Medulla oblongata (tissue), 1 donor: ENCODE results near the gene GALNT17.
"Not testable (repeated sequence)": the region's sequence is repeated elsewhere in the genome, so short reads cannot be mapped to it uniquely, and the experiment has no call there.

Source experiments
- DNase-seq: peaks from one replicate; pipeline ENCODE4 v3.0.0-alpha.2; 2015; ENCODE audit errors: extremely low spot score

Gene GALNT17

DNA sequence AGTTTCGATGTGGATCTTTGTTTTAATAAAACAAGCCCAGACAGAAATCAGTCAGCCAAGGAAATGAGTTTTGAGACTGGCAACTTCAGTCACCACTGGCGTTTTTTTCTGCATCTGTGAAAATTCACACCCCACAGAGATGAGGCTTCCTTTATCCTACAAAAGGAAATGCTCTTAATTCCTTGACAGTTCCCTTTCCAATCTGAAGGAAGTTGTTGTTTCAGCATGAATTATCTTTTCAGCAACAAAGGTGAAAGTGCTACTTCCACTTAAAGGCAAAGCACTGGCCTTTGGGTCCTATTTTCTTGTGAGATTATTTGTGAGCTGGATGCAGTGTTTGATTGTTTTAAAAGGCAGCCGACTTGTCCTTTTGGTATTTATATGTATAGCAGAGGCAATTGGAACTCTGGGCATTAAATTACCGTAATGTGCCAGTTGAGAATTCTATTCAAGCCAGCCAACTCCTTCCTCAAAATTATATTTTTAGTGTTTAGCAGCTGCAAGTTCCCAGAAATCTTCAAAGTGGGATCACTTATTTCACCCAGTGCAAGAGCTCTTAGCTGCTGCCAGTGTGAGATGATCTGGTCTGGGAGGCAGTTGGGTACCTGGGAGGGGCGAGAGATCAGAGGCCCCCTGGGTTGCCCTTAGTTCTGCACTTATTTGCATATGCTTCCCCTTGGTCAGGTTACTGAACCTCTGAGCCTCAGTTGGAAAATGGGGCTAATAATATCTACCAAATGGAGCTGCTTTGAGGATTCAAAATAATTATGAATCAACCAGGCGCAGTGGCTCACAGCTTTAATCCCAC is 427.1 kb downstream of the GALNT17 start:
- DNase-seq, result no peak

DNA sequence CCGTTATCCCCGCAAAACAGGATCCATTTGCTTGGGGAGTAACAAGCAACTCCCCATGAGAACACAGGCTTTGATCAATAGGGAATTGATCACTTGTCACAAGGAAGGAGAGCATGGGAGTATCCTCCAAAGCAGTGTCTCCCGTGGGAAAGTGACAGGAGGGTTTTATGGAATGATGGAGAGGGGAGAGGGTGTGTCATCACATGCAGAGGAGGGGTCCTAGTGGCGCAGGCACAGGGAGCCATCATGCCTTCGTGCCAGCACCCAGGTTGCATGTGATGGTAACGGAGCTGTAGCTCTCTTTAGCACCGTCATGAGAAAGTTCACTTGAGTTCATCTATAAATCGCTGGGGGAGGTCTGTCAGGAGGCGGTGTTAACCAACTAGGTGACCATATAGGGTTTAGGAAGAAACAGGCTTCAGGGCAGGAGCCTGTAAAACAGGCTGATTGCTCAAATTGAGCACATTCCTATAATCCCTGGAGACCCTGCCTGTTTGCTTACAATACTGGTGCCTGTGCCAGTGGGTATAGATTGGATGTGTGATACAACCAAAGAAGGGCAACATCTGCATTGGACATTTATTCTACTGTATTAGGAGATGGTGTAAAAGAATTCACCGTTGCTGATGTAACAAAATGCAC is 428.5 kb downstream of the GALNT17 start:
- DNase-seq, result no peak

DNA sequence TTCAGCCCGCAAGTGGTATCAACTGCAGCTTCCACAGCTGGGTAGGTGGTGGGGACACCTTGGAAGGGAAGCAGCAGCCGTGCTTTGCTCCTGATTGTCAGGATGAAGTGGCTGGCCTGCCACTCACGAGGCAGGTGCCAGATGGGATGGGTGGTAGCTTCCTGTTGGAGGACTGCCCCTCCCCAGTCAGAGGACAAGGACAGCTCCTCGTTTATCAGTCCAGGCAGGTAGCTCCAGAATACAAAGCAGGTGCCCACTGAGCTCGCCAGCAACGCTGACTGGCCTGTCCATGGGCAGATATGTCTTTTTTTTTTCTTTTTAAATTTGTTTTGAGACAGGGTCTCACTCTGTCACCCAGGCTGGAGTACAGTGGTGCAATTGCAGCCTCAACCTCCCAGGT is 431.3 kb downstream of the GALNT17 start:
- DNase-seq, result no peak

DNA sequence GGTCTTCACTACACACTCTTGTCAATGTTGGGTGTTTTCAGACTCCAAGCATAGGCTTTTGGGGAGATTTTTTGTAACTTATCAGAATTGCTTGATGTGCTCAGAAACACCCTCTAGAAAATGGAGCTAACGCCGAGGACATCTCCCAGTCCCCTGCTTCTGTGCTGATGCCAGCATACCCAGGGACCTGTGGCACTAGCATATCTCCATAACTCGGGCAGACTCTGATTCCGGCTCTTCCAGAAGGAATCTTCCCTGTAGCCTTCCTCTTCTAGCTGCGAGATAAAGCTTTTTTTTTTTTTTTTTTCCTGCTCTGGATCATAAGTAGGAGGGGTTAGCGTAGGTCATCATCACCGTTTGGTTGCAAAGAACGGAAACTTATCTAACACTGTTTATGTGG is 434.4 kb downstream of the GALNT17 start:
- DNase-seq, result no peak

GRCh38 chr7:71566991-71567390 is 435.0 kb downstream of the GALNT17 start:
- DNase-seq, result no peak

DNA sequence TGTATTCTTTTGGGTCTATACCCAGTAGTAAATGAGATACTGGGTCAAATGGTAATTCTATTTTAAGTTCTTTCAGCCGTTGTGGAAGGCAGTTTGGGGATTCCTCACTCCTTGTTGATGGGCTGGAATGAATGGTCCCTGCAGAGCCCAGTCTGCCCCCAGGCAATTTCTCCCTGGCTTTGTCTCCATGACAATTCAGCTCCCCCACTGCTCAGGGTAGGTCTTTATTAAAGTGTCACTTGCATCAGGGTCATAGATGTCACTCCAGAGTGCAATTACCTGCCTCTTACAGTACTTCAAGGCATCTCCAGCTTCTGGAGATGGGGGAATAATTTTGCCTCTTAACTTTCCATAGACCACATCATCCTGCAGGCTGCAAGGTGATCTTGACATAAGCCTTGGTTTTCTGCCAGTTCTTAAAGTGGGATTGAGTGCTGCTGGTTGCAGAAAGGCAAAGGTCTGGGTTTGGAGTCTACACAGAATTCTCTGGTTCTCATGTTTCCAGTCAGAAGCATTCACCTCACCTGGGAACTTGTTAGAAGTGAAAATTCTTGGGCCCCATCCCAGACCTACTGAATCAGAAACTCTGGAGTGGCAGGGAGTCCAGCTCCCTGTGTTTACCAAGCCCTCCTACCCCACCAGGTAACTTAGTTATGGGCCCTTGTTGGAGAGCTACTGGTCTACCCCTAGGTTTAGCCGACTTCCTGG is 442.4 kb downstream of the GALNT17 start:
- no peak for DNase-seq

DNA sequence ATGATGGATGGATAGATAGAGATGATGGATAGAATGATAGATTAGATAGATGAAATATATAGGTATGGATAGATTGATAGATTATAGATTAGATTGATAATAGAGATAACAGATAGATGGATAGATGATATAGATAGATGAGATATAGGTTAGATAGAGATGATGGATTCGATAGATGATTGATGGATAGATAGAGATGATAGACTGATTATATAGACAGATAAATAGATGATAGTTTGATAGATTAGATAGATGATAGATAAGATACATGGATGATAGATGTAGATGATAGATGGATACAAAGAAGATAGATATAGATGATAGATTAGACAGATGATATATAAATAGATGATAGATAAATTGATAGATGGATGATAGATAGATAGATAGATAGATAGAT is 448.1 kb downstream of the GALNT17 start:
- DNase-seq, result no peak

GRCh38 chr7:71584256-71584655 is 452.3 kb downstream of the GALNT17 start:
- no peak for DNase-seq

DNA sequence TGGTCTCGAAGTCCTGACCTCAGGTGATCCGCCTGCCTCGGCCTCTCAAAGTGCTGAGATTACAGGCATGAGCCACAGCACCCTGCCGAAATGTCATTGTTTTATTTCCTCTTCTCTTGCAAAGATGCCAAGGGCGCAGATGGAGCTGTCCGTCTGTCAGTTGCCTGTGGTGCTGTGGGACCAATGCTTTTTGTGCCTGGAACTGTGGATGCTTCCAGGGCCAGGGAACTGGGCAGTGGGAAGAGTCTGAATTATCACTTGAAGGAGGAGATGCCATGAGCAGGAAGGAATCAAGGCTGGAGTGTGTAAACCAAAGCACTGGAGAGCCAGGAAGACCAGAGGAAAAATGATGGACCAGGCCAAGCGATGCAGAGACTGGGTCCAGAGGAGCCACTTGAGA is 459.9 kb downstream of the GALNT17 start:
- no peak for DNase-seq

GRCh38 chr7:71592388-71592787 is 460.4 kb downstream of the GALNT17 start:
- DNase-seq, result not testable (repeated sequence)

- no peak for DNase-seq
Observed at GRCh38 chr7:71594736-71595135, 462.8 kb downstream of the GALNT17 start.

DNA sequence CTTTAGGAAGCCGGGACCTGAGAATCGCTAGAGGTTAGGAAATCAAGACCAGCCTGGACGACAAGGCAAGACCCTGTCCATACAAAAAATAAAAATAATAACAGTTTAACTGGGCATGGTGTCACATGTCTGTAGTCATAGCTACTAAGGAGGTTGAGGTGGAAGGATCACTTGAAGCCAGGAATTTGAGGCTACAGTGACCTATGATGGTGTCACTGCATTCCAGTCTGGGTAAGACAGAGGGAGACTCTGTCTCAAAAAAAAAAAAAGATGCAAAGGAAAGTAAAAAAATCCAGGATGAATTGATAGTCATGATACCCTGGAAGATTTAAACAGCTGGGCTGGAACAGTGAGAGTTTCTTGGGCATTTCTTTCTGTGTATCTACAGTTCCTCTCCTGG is 463.2 kb downstream of the GALNT17 start:
- DNase-seq, result no peak

DNA sequence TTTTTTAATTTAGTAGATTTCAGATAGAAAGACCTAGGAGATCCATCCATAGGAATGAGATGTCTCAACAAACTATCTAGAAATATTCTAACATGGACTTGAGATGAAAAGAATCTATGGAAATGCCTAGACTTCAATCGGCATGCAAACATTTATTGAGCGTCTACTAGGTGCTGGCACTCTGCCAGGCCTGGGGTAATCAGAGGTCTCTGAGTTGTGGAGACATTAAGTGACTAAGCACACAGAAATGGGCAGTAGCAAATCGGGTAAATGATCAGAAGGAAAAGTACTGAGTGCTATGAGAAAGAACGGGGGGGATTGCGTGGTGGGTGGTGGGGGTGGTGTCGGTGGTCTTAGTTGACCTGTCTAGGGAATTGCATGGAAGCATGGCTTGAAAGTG is 466.6 kb downstream of the GALNT17 start:
- no peak for DNase-seq

DNA sequence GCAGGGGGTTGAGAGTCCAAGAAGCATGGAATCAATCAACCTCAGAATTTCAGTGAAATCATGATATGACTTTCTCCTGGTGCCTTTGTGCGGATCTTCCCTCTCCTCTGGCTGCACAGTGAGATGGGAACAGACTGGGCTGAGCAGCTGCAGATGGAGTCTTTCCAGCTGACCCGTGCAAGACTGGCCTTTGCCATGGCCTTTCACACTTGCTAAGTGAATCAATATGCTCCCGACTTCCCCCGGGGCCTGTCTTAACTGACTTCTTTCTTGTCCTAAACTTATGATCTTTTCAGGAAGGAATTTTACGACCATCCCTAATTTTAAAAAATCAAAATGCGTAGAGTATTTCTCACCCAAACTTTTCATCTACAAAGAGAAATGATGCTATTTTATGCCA is 469.9 kb downstream of the GALNT17 start:
- DNase-seq, result no peak

DNA sequence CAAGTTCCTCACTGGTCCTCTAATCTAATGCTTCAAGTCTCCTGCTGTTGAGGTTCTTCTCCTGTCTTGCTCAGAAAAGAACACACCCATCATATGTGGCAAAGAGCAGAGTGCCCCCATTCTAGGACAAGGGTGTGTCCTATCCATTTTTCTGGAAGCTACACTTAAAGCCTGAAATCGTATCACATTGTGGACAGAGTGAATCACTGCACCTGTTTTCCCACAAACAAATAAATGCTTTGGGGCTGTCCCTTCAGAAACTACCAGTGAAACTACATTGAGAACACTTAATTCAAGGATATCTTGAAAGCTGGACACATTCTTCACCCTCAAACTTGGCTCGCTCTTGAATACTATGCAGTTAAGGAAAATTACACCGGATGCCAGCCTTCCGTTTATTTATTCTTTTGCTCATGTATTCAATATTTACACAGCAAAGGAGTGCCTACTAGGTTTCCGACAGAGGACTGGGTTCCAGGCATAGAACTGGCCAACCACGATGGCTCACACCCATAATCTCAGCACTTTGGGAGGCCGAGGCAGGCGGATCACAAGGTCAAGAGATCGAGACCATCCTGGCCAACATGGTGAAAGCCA is 473.0 kb downstream of the GALNT17 start:
- no peak for DNase-seq

DNA sequence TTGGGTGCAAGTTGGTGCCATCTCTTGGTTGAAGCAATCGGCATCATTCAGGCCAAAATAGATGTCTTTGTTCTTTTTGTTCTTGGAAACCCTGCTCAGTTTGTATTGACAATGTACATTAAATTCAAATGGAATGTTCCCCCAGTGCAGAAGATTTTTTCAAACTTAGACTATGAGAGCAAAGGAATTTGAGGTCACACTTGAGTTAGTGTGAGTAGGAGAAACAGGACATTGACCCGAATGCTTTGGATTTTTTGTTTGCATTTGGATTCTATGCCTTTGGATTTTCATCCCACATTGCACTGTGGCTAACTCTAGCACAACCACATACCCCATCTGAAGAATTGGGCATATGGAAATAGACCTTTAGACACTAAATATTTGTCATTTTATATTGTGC is 480.0 kb downstream of the GALNT17 start:
- no peak for DNase-seq

DNA sequence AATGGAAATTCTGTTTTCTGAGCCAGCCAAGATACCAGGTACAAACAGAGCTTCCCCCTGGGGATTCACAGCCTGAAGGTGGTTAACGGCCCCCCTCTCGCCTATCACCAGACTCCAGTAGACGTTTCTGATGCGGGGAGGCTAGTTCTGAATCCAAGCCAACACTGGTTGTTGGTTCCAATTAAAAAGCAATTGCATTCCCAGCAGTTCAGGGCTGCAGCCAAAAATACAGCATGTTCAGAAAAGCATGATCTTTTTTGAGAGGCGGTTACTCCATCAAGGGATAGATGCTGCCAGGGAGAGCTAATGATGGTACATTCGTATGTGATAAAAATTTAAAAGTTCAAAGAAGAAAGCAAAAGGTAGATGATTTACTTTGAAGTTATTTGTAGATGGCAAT is 481.0 kb downstream of the GALNT17 start:
- DNase-seq, result no peak

GRCh38 chr7:71613313-71613712 is 481.4 kb downstream of the GALNT17 start:
- DNase-seq, result no peak

GRCh38 chr7:71615017-71615416 is 483.1 kb downstream of the GALNT17 start:
- DNase-seq, result no peak

- no peak for DNase-seq
Observed at GRCh38 chr7:71616217-71616616, 484.3 kb downstream of the GALNT17 start.

GRCh38 chr7:71618278-71618677 is 486.3 kb downstream of the GALNT17 start:
- DNase-seq, result no peak

DNA sequence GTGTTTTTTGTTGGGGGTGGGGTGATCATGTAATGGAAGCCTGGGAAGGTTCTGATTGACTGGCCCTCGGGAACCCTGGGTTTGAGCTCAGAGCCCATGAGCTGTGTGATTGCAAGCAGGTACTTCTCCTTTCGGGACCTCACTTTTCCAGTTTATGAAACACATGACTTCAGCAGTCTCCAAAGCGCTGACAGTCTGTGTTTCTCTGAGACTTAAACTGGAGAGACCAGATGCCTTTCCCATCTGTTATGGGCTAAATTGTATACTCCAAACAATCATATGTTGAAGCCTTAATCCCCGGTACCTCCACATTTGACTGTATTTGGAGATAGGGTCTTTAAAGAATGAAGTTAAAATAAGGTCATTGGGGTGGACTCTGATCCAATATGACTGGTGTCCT is 493.6 kb downstream of the GALNT17 start:
- DNase-seq, result no peak

DNA sequence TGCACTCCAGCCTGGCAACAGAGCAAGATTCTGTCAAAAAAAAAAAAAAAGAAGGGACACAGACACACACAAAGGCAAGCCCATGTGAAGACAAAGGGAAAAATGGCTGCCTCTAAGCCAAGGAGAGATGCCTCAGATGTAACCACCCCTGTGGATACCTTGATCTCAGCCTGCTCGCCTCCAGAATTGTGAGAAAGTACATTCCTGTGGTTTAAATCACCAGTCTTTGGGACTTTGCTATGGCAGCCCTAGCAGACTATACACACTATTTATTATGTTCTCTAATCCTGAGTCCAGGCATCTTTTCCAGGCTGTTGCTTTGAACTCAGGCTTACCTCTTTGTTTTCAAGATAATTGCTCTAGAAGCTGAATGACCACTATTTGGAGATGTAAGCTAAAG is 494.3 kb downstream of the GALNT17 start:
- DNase-seq, result no peak
